CD4-positive, alpha-beta memory T cell (primary cell): ENCODE data around the gene BTD. TPM values are rescaled to one million over a fixed set of nuclear protein-coding genes. Genes with fewer than 3 reads are reported as not detected.

ENCODE experiments used
- CTCF ChIA-PET: fragments of 350-600 bp; sonication (Branson Sonifier 250); formaldehyde crosslinking; loops from one replicate; lab custom pipeline; 2021; ENCODE audit warnings: inconsistent platforms; ENCODE audit not compliant: partially characterized antibody; lab: Charles Lee
- POLR2A ChIA-PET: fragments of 350-600 bp; sonication (Branson Sonifier 250); formaldehyde crosslinking; loops from one replicate; lab custom pipeline; 2021; ENCODE audit not compliant: partially characterized antibody; lab: Charles Lee
- DNase-seq, 5 donors: peaks; one replicate each; pipeline versions ENCODE4 v3.0.0 to v3.0.0-alpha.2; 2020 to 2022; ENCODE audit warnings: mixed read lengths in 1 of 5
- H3K27ac ChIP-seq: one replicate; pipeline ENCODE4 v1.7.0; 2013; ENCODE audit warnings: low read depth, low read length
- H3K27me3 ChIP-seq: 2 replicates; pipeline ENCODE4 v1.7.0; 2013; ENCODE audit warnings: mild to moderate bottlenecking, low read length, moderate library complexity; ENCODE audit not compliant: insufficient read depth
- H3K36me3 ChIP-seq: 2 replicates; pipeline ENCODE4 v1.7.0; 2013; ENCODE audit warnings: mild to moderate bottlenecking, low read length, moderate library complexity; ENCODE audit not compliant: insufficient read depth
- H3K4me1 ChIP-seq: 2 replicates; pipeline ENCODE4 v1.7.0; 2013; ENCODE audit warnings: mild to moderate bottlenecking, low read length, moderate library complexity; ENCODE audit not compliant: insufficient read depth
- H3K4me3 ChIP-seq, 2 donors: one replicate each; pipeline ENCODE4 v1.7.0; 2013; ENCODE audit warnings: low read length in 2 of 2, mild to moderate bottlenecking in 1 of 2
- H3K9me3 ChIP-seq, 2 donors: one replicate each; pipeline ENCODE4 v1.7.0; 2013; ENCODE audit warnings: low read length in 2 of 2, control low read depth in 1 of 2; ENCODE audit not compliant: control insufficient read depth in 1 of 2
- H3K27ac Mint-ChIP-seq, 7 donors: one replicate each; pipeline ENCODE4 v1.8.0; 2020 to 2021; ENCODE audit warnings: mixed read lengths in 7 of 7, mild to moderate bottlenecking in 6 of 7, inconsistent platforms in 3 of 7, moderate library complexity in 3 of 7
- H3K27me3 Mint-ChIP-seq, 2 donors: one replicate each; pipeline ENCODE4 v1.8.0; 2020 to 2021; ENCODE audit warnings: mixed read lengths in 2 of 2
- H3K36me3 Mint-ChIP-seq, 2 donors: one replicate each; pipeline ENCODE4 v1.8.0; 2020 to 2021; ENCODE audit warnings: mixed read lengths in 2 of 2, inconsistent platforms in 1 of 2, mild to moderate bottlenecking in 1 of 2
- H3K4me1 Mint-ChIP-seq, 4 donors: one replicate each; pipeline ENCODE4 v1.8.0; 2020 to 2021; ENCODE audit warnings: mixed read lengths in 4 of 4, mild to moderate bottlenecking in 1 of 4
- H3K4me3 Mint-ChIP-seq, 8 donors: one replicate each; pipeline ENCODE4 v1.8.0; 2020 to 2021; ENCODE audit warnings: mixed read lengths in 8 of 8, mild to moderate bottlenecking in 7 of 8, moderate library complexity in 6 of 8, inconsistent platforms in 3 of 8
- H3K9me3 Mint-ChIP-seq, 8 donors: one replicate each; pipeline ENCODE4 v1.8.0; 2020 to 2021; ENCODE audit warnings: mixed read lengths in 8 of 8, mild to moderate bottlenecking in 5 of 8, inconsistent platforms in 3 of 8, moderate library complexity in 1 of 8
- intact Hi-C: fragments of 100-400 bp; cut with micrococcal nuclease; formaldehyde crosslinking; loops from one replicate; pipeline ENCODE4 v1.15.1; 2023
- microRNA-seq: library from miRNA; unstranded; fragments of <30 nt; microRNA quantifications from one replicate; pipeline ENCODE4 v1.2.0, GENCODE V29; 2021; ENCODE audit warnings: borderline replicate concordance, borderline number of aligned reads, borderline microRNAs expressed, mixed read lengths
- polyA plus RNA-seq, 2 donors: library from polyadenylated mRNA; unstranded; fragments of 300-500 nt; fragmentation: Illumina TruSeq; gene quantifications; one replicate each; pipeline ENCODE4 v1.2.3, GENCODE V29; 2021
- total RNA-seq, 2 experiments: library from RNA; stranded (reverse); gene quantifications; one replicate each; pipeline ENCODE4 v1.2.3, GENCODE V29; 2021

BTD gene
- total and polyA plus RNA-seq, 4 experiments from 2014 or later, result 23.4 to 40.5 (median 25.5) TPM

- Mint-ChIP-seq H3K27me3 (no peaks in the 10 kb centered on the region), H3K4me3 (no peak overlapping the region), H3K9me3 (no peaks in the 10 kb centered on the region), H3K4me1 (peaks cover 2 to 16% (median 9%) of the 10 kb centered on the region in 4 donors), H3K27ac (no peak overlapping the region), H3K36me3 (peaks cover 35 to 64% of the 10 kb centered on the region in 2 donors)
- ChIA-PET CTCF (interaction anchor here (0.8 kb wide), 1 partner anchor 26 kb away, joined by 3 read pairs; no protein-coding TSS in a partner anchor), POLR2A (interaction anchor here (1.1 kb wide), 1 partner anchor 89 kb away, joined by 4 read pairs; the partner anchor contains the start of gene HACL1)
- Histone ChIP-seq H3K36me3 (peaks cover 15% of the 10 kb centered on the region), H3K9me3 (no peaks in the 10 kb centered on the region), H3K27me3 (no peaks in the 10 kb centered on the region), H3K27ac (no peak overlapping the region), H3K4me1 (no peaks in the 10 kb centered on the region), H3K4me3 (no peak overlapping the region)
- DNase-seq, result no peak
- intact Hi-C loops, result loop anchor here (5.0 kb wide), 1 partner anchor 122 kb away; no protein-coding TSS in a partner anchor
Observed at GRCh38 chr3:15690230-15690629, 88.7 kb downstream of the BTD start.

DNA sequence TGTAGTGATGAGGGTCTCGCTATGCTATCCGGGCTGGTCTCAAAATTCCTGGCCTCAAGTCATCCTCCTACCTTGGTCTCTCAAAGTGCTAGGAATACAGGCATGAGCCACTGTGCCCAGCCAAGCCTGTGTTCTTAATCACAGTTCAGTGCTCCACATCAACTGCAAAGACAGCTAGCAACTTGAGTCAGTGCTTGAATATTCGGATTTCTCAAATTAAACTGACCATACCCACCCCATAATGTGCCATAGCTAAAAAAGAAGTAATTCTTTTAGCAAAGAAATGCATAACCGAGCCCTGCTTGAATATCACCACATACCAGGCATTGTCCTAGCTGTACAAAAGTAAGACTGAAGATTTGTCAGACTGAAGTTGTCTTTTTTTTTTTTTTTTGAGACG is 89.2 kb downstream of the BTD start:
- ChIA-PET CTCF (interaction anchor here (0.8 kb wide), 1 partner anchor 25 kb away, joined by 3 read pairs; no protein-coding TSS in a partner anchor), POLR2A (interaction anchor here (1.1 kb wide), 1 partner anchor 90 kb away, joined by 4 read pairs; the partner anchor contains the start of gene HACL1)
- H3K27me3 ChIP-seq, result no peaks in the 10 kb centered on the region
- no peaks in the 10 kb centered on the region for H3K4me1 ChIP-seq
- no peak overlapping the region for H3K27ac ChIP-seq
- Mint-ChIP-seq H3K27ac (no peak overlapping the region), H3K27me3 (no peaks in the 10 kb centered on the region), H3K4me1 (peaks cover 2 to 16% (median 9%) of the 10 kb centered on the region in 4 donors), H3K4me3 (no peak overlapping the region), H3K36me3 (peaks cover 33 to 65% of the 10 kb centered on the region in 2 donors), H3K9me3 (no peaks in the 10 kb centered on the region)
- no peak overlapping the region for H3K4me3 ChIP-seq
- H3K9me3 ChIP-seq, result no peaks in the 10 kb centered on the region
- DNase-seq, result no peak
- intact Hi-C loops, result loop anchor here (5.0 kb wide), 1 partner anchor 122 kb away; no protein-coding TSS in a partner anchor
- H3K36me3 ChIP-seq, result peaks cover 15% of the 10 kb centered on the region

GRCh38 chr3:15693355-15693754 is 91.8 kb downstream of the BTD start:
- peaks cover 15% of the 10 kb centered on the region for H3K36me3 ChIP-seq
- H3K27ac Mint-ChIP-seq, result peak overlapping the region in 1 of 7 donors; percentile 17
- ChIA-PET POLR2A (no interaction called here), CTCF (interaction anchor here (1.4 kb wide), 1 partner anchor 64 kb away, joined by 3 read pairs; no protein-coding TSS in a partner anchor)
- no peak for DNase-seq
- no peak overlapping the region for H3K4me3 Mint-ChIP-seq
- no peaks in the 10 kb centered on the region for H3K27me3 ChIP-seq
- H3K9me3 ChIP-seq, result no peaks in the 10 kb centered on the region
- H3K4me3 ChIP-seq, result no peak overlapping the region
- intact Hi-C loops, result loop anchor here (5.0 kb wide), 1 partner anchor 119 kb away; no protein-coding TSS in a partner anchor
- no peaks in the 10 kb centered on the region for H3K9me3 Mint-ChIP-seq
- H3K27me3 Mint-ChIP-seq, result no peaks in the 10 kb centered on the region
- H3K4me1 Mint-ChIP-seq, result peaks cover 0 to 12% (median 4%) of the 10 kb centered on the region in 4 donors
- H3K36me3 Mint-ChIP-seq, result peaks cover 48 to 65% of the 10 kb centered on the region in 2 donors
- no peaks in the 10 kb centered on the region for H3K4me1 ChIP-seq
- H3K27ac ChIP-seq, result no peak overlapping the region

- DNase-seq, result no peak
- no peak overlapping the region for H3K4me3 Mint-ChIP-seq
- Histone ChIP-seq H3K4me1 (no peaks in the 10 kb centered on the region), H3K4me3 (no peak overlapping the region), H3K27ac (no peak overlapping the region), H3K27me3 (no peaks in the 10 kb centered on the region), H3K9me3 (no peaks in the 10 kb centered on the region), H3K36me3 (peaks cover 6% of the 10 kb centered on the region)
- peaks cover 0 to 12% (median 5%) of the 10 kb centered on the region in 4 donors for H3K4me1 Mint-ChIP-seq
- peaks cover 51 to 57% of the 10 kb centered on the region in 2 donors for H3K36me3 Mint-ChIP-seq
- H3K9me3 Mint-ChIP-seq, result no peaks in the 10 kb centered on the region
- no peaks in the 10 kb centered on the region for H3K27me3 Mint-ChIP-seq
- ChIA-PET POLR2A (no interaction called here), CTCF (no interaction called here)
- H3K27ac Mint-ChIP-seq, result peak overlapping the region in 2 of 7 donors; percentile 35 to 69
- intact Hi-C loops, result loop anchor here (5.0 kb wide), 1 partner anchor 118 kb away; no protein-coding TSS in a partner anchor
Observed at GRCh38 chr3:15694628-15695027, 93.1 kb downstream of the BTD start.

Small RNA genes within 50 kb of the gene (microRNA-seq; reads per million reads assigned to microRNA genes)
- not detected for gene MIR3134

Other genes with a start within 250 kb of the BTD start
- 10 to 100 TPM; 17.3 to 17.4 TPM for gene METTL6, start 174.2 kb upstream of the BTD start, total RNA-seq
- 10 to 100 TPM; 12.2 to 18.3 TPM for gene METTL6, start 174.2 kb upstream of the BTD start, polyA plus RNA-seq
- 10 to 100 TPM; 17.6 to 19.7 TPM for gene EAF1, start 174.1 kb upstream of the BTD start, total RNA-seq
- 10 to 100 TPM in 1 of 2 donors, 1 to 10 TPM in 1; 8.9 to 15.0 TPM for gene EAF1, start 174.1 kb upstream of the BTD start, polyA plus RNA-seq
- 1 to 10 TPM; 6.1 to 6.3 TPM for gene COLQ, start 80.0 kb upstream of the BTD start, total RNA-seq
- 1 to 10 TPM; 2.8 to 9.7 TPM for gene COLQ, start 80.0 kb upstream of the BTD start, polyA plus RNA-seq
- 10 to 100 TPM; 37.6 to 44.4 TPM for gene HACL1, start 176 bp upstream of the BTD start, total RNA-seq
- gene HACL1, start 176 bp upstream of the BTD start, polyA plus RNA-seq, result 10 to 100 TPM; 36.8 to 43.6 TPM
- 10 to 100 TPM; 35.9 to 42.0 TPM for gene ANKRD28, start 196.2 kb downstream of the BTD start, total RNA-seq
- gene ANKRD28, start 196.2 kb downstream of the BTD start, polyA plus RNA-seq, result 10 to 100 TPM in 1 of 2 donors, 1 to 10 TPM in 1; 8.5 to 18.5 TPM